Liver (tissue), 9 donors: ENCODE data around the gene DAAM1. TPM values are rescaled to one million over a fixed set of nuclear protein-coding genes. Genes with fewer than 3 reads are reported as not detected.

Source experiments
- DNase-seq: peaks from one replicate; pipeline ENCODE4 v3.0.0-alpha.2; 2017; ENCODE audit warnings: low spot score
- H3K27ac ChIP-seq, 2 donors: one replicate each; pipeline ENCODE4 v1.7.0; 2013; ENCODE audit warnings: inconsistent platforms in 2 of 2, low read length in 2 of 2, control low read depth in 1 of 2, low read depth in 1 of 2, mild to moderate bottlenecking in 1 of 2
- H3K27me3 ChIP-seq, 4 donors: one replicate each; pipeline versions ENCODE4 v1.6.1 to v1.7.0; 2013; ENCODE audit warnings: low read length in 3 of 4, inconsistent platforms in 1 of 4, mild to moderate bottlenecking in 1 of 4, moderate library complexity in 1 of 4; ENCODE audit not compliant: control insufficient read depth in 4 of 4, insufficient read depth in 4 of 4
- H3K36me3 ChIP-seq, 4 donors: one replicate each; pipeline versions ENCODE4 v1.6.1 to v1.7.0; 2013; ENCODE audit warnings: low read length in 3 of 4, mild to moderate bottlenecking in 3 of 4, low read depth in 1 of 4, moderate library complexity in 1 of 4; ENCODE audit not compliant: control insufficient read depth in 4 of 4, insufficient read depth in 3 of 4
- H3K4me1 ChIP-seq, 4 donors: one replicate each; pipeline versions ENCODE4 v1.6.1 to v1.7.0; 2013; ENCODE audit warnings: low read length in 3 of 4, mild to moderate bottlenecking in 3 of 4, moderate library complexity in 1 of 4; ENCODE audit not compliant: control insufficient read depth in 4 of 4, insufficient read depth in 4 of 4
- H3K4me3 ChIP-seq, 3 donors: one replicate each; pipeline versions ENCODE4 v1.6.1 to v1.7.0; 2013; ENCODE audit warnings: low read length in 3 of 3, control low read depth in 1 of 3, low read depth in 1 of 3, mild to moderate bottlenecking in 1 of 3
- H3K9ac ChIP-seq, 2 donors: one replicate each; pipeline ENCODE4 v1.7.0; 2013; ENCODE audit warnings: low read length in 2 of 2, mild to moderate bottlenecking in 2 of 2, moderate library complexity in 2 of 2, control low read depth in 1 of 2, low read depth in 1 of 2
- H3K9me3 ChIP-seq, 4 donors: one replicate each; pipeline versions ENCODE4 v1.6.1 to v1.7.0; 2013; ENCODE audit warnings: low read length in 3 of 4; ENCODE audit not compliant: control insufficient read depth in 4 of 4
- ATF3 ChIP-seq: IDR thresholded peaks from 2 replicates; pipeline ENCODE4 v1.6.1; 2016; ENCODE audit warnings: antibody characterized with exemption
- CTCF ChIP-seq: fragments of 150-350 bp; IDR thresholded peaks from 2 replicates; pipeline ENCODE4 v1.5.1; 2017; ENCODE audit warnings: improper control_type of control experiment, low read depth, low read length; ENCODE audit not compliant: missing input control
- EGR1 ChIP-seq, 2 donors: IDR thresholded peaks; 2 replicates each; pipeline ENCODE4 v1.6.1; 2016 to 2018; ENCODE audit warnings: antibody characterized with exemption in 2 of 2, low read depth in 2 of 2
- FOXA2 ChIP-seq: IDR thresholded peaks from 2 replicates; pipeline ENCODE4 v1.6.1; 2016; ENCODE audit warnings: antibody characterized with exemption
- GABPA ChIP-seq, 2 donors: IDR thresholded peaks in 1 of 2; conservative IDR thresholded peaks in 1 of 2; 2 replicates each; pipeline ENCODE4 v1.6.1; 2016; ENCODE audit warnings: antibody characterized with exemption in 2 of 2, mild to moderate bottlenecking in 1 of 2, moderate library complexity in 1 of 2
- HNF4A ChIP-seq, 2 donors: conservative IDR thresholded peaks; 2 replicates each; pipeline ENCODE4 v1.6.1; 2016; ENCODE audit warnings: antibody characterized with exemption in 2 of 2, mild to moderate bottlenecking in 2 of 2
- HNF4G ChIP-seq: IDR thresholded peaks from 2 replicates; pipeline ENCODE4 v1.6.1; 2016; ENCODE audit warnings: antibody characterized with exemption
- JUND ChIP-seq, 2 donors: IDR thresholded peaks; 2 replicates each; pipeline ENCODE4 v1.6.1; 2016; ENCODE audit warnings: antibody characterized with exemption in 2 of 2
- MAX ChIP-seq: IDR thresholded peaks from 2 replicates; pipeline ENCODE4 v1.6.1; 2016; ENCODE audit warnings: antibody characterized with exemption
- NR2F2 ChIP-seq: IDR thresholded peaks from 2 replicates; pipeline ENCODE4 v1.6.1; 2016; ENCODE audit warnings: antibody characterized with exemption
- RAD21 ChIP-seq, 2 donors: IDR thresholded peaks; 2 replicates each; pipeline ENCODE4 v1.6.1; 2016; ENCODE audit warnings: antibody characterized with exemption in 2 of 2, mild to moderate bottlenecking in 2 of 2
- REST ChIP-seq: IDR thresholded peaks from 2 replicates; pipeline ENCODE4 v1.6.1; 2016; ENCODE audit warnings: antibody characterized with exemption, mild to moderate bottlenecking
- SP1 ChIP-seq: IDR thresholded peaks from 2 replicates; pipeline ENCODE4 v1.6.1; 2018; ENCODE audit warnings: antibody characterized with exemption, mild to moderate bottlenecking
- TAF1 ChIP-seq: conservative IDR thresholded peaks from 2 replicates; pipeline ENCODE4 v1.6.1; 2016; ENCODE audit warnings: antibody characterized with exemption, mild to moderate bottlenecking
- YY1 ChIP-seq: IDR thresholded peaks from 2 replicates; pipeline ENCODE4 v1.6.1; 2016; ENCODE audit warnings: antibody characterized with exemption, mild to moderate bottlenecking
- ZBTB33 ChIP-seq: IDR thresholded peaks from 2 replicates; pipeline ENCODE4 v1.6.1; 2016; ENCODE audit warnings: antibody characterized with exemption
- WGBS: extraction: QIAGEN DNeasy Blood & Tissue Kit; methylation state at CpG from one replicate; pipeline ENCODE4 v1.1.7; 2013; 5-methylcytosine and 5-hydroxymethylcytosine counted together
- polyA plus RNA-seq, 2 donors: library from polyadenylated mRNA; stranded (reverse) in 1 of 2; unstranded in 1 of 2; fragments of 200-250 nt in 1 of 2; fragments of >200 nt in 1 of 2; fragmentation: Nextera tagmentation in 1 of 2; extraction: Ambion mirVana in 1 of 2; gene quantifications; one replicate each; pipeline versions ENCODE4 v1.2.1 to v1.2.3, GENCODE V29; 2013 to 2015
- total RNA-seq, 2 donors: library from RNA; depleted of rRNA; stranded (reverse); fragments of >200 nt; gene quantifications; one replicate each; pipeline ENCODE4 v1.2.3, GENCODE V29; 2014
- donor health status: healthy.
- donor health status: healthy.
- donor health status: healthy.
- donor health status: healthy.
- donor health status: healthy.

DAAM1 gene
- total and polyA plus RNA-seq, 4 donors, result 9.5 to 28.4 (median 18.5) TPM

- TF ChIP-seq RAD21 (IDR thresholded peaks at IDR 0.05) (peak in 1 of 2 donors; percentile 25), FOXA2 (no peak)
Measured at GRCh38 chr14:59349258-59349701, 160.8 kb downstream of the DAAM1 start (continued).

- Histone ChIP-seq H3K27me3 (no peaks in the 10 kb centered on the region), H3K36me3 (peaks cover 2 to 51% (median 22%) of the 10 kb centered on the region in 4 donors), H3K4me3 (no peak overlapping the region), H3K9me3 (no peaks in the 10 kb centered on the region), H3K9ac (no peak overlapping the region), H3K4me1 (peaks cover 0 to 2% (median 0%) of the 10 kb centered on the region in 4 donors), H3K27ac (no peak overlapping the region)
- WGBS, result 68% methylated on average over 3 of the region's 3 CpGs
- no peak for DNase-seq
- TF ChIP-seq FOXA2 (no peak), ZBTB33 (no peak), ATF3 (no peak), SP1 (no peak), MAX (no peak)
Measured at GRCh38 chr14:59352961-59353360, 164.5 kb downstream of the DAAM1 start.

GRCh38 chr14:59354666-59355065 lies 166.2 kb downstream of the DAAM1 start:
- TF ChIP-seq EGR1 (IDR thresholded peaks at IDR 0.05; ENCODE audit: low read depth in 2 of 2), result no peak
- no peak for TF ChIP-seq TAF1
- no peak for TF ChIP-seq ZBTB33
- no peak for TF ChIP-seq ATF3
- no peak for TF ChIP-seq HNF4G
- TF ChIP-seq FOXA2, result no peak
- no peak for TF ChIP-seq CTCF
- TF ChIP-seq REST, result no peak
- no peak for TF ChIP-seq JUND (IDR thresholded peaks at IDR 0.05)
- TF ChIP-seq NR2F2, result no peak
- TF ChIP-seq GABPA (IDR thresholded peaks at IDR 0.05 in 1 of 2, conservative IDR thresholded peaks at IDR 0.05 in 1 of 2), result no peak
- TF ChIP-seq YY1, result no peak
- TF ChIP-seq RAD21 (IDR thresholded peaks at IDR 0.05), result no peak
- TF ChIP-seq SP1, result no peak
- TF ChIP-seq HNF4A (conservative IDR thresholded peaks at IDR 0.05), result no peak
- H3K27me3 ChIP-seq, result no peaks in the 10 kb centered on the region
- no peak for DNase-seq
- peaks cover 2 to 44% (median 21%) of the 10 kb centered on the region in 4 donors for H3K36me3 ChIP-seq
- WGBS, result 99% methylated on average over 3 of the region's 3 CpGs
- H3K27ac ChIP-seq, result no peak overlapping the region
- peaks cover 0 to 5% (median 1%) of the 10 kb centered on the region in 4 donors for H3K4me1 ChIP-seq
- H3K9me3 ChIP-seq, result no peaks in the 10 kb centered on the region
- no peak overlapping the region for H3K4me3 ChIP-seq
- no peak overlapping the region for H3K9ac ChIP-seq
